ENCODE results near the gene SLITRK3. TPM values are rescaled to one million over a fixed set of nuclear protein-coding genes. Genes with fewer than 3 reads are reported as not detected.

The SLITRK3 gene
- total RNA-seq, 1 donor from 2014 or later = not detected

DNA sequence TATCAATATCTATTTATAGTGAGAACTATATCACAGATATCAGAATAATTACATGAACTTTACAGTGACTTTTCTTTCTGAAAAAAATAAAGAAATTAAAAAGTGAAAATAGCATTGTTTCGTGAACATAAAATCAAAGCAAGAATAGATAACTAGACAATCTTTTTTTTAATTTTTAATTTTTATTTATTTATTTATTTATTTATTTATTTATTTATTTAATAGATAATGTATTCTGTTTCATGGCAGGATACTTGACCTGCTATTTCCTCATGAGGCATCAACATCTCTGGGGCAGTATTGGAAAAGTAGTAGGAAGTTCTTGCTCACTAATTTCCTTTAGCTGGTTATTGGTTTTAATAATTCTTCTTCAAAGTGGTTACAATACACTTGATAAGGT, 33.3 kb downstream of the SLITRK3 start:
- no peaks in the 10 kb centered on the region for H3K36me3 Mint-ChIP-seq (ENCODE audit: low read depth)

GRCh38 chr3:165159760-165160421, 36.3 kb downstream of the SLITRK3 start:
- no peaks in the 10 kb centered on the region for H3K9me3 Mint-ChIP-seq (ENCODE audit: low read depth)
- TF ChIP-seq, protein P1, sequence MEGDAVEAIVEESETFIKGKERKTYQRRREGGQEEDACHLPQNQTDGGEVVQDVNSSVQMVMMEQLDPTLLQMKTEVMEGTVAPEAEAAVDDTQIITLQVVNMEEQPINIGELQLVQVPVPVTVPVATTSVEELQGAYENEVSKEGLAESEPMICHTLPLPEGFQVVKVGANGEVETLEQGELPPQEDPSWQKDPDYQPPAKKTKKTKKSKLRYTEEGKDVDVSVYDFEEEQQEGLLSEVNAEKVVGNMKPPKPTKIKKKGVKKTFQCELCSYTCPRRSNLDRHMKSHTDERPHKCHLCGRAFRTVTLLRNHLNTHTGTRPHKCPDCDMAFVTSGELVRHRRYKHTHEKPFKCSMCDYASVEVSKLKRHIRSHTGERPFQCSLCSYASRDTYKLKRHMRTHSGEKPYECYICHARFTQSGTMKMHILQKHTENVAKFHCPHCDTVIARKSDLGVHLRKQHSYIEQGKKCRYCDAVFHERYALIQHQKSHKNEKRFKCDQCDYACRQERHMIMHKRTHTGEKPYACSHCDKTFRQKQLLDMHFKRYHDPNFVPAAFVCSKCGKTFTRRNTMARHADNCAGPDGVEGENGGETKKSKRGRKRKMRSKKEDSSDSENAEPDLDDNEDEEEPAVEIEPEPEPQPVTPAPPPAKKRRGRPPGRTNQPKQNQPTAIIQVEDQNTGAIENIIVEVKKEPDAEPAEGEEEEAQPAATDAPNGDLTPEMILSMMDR (IDR thresholded peaks at IDR 0.05) = no peak
- H3K27ac Mint-ChIP-seq (ENCODE audit: unreplicated experiment) = no peak overlapping the region
- H3K36me3 Mint-ChIP-seq (ENCODE audit: low read depth) = no peaks in the 10 kb centered on the region
- no peak for DNase-seq (ENCODE audit: low spot score)
- peaks cover 2% of the 10 kb centered on the region for H3K27me3 Mint-ChIP-seq (ENCODE audit: low read depth)
- H3K4me3 Mint-ChIP-seq (ENCODE audit: unreplicated experiment) = no peak overlapping the region
- H3K4me1 Mint-ChIP-seq (ENCODE audit: low read depth) = no peaks in the 10 kb centered on the region

More for the DNA sequence above, 33.3 kb downstream of the SLITRK3 start:
- Mint-ChIP-seq H3K27me3 (ENCODE audit: low read depth) (peaks cover 6% of the 10 kb centered on the region), H3K4me3 (ENCODE audit: unreplicated experiment) (no peak overlapping the region), H3K4me1 (ENCODE audit: low read depth) (no peaks in the 10 kb centered on the region), H3K27ac (ENCODE audit: unreplicated experiment) (no peak overlapping the region), H3K9me3 (ENCODE audit: low read depth) (no peaks in the 10 kb centered on the region)
- TF ChIP-seq, protein P1 (IDR thresholded peaks at IDR 0.05) = no peak
- DNase-seq (ENCODE audit: low spot score) = no peak

GRCh38 chr3:165158011-165158410, 38.2 kb downstream of the SLITRK3 start:
- H3K36me3 Mint-ChIP-seq (ENCODE audit: low read depth) = no peaks in the 10 kb centered on the region
- H3K27ac Mint-ChIP-seq (ENCODE audit: unreplicated experiment) = no peak overlapping the region
- DNase-seq (ENCODE audit: low spot score) = no peak
- no peaks in the 10 kb centered on the region for H3K9me3 Mint-ChIP-seq (ENCODE audit: low read depth)
- H3K4me1 Mint-ChIP-seq (ENCODE audit: low read depth) = no peaks in the 10 kb centered on the region
- no peak overlapping the region for H3K4me3 Mint-ChIP-seq (ENCODE audit: unreplicated experiment)
- TF ChIP-seq, protein P1 (IDR thresholded peaks at IDR 0.05) = no peak
- H3K27me3 Mint-ChIP-seq (ENCODE audit: low read depth) = peaks cover 4% of the 10 kb centered on the region

DNA sequence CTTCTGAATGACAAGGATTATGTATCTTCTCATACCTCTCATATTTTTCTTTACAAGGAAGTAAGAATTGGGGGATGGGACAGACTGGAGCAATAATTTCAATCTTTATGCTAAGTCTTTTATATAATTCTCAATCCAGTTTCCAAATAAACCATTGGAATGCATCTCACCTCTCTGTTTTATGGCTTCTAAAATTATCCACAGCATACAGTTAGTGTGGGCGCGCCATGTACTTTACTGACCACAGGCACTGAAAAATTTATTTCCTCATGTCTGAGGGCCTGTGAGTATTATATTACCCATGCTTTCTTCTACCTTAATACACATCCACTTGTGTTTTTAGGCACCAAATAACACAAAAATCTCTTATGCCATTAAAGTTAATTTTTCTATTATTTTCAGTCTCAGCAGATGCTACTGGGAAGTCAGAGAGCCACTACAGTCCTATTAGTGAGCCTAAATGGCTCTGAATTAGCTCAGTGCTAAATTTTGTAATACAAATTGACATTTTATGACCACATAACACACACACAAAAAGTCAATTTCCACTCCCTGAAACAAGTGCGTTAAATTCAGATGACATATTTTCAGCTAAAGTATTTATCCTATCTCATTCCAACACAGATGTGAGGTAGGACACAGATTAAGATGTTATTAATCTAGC, 39.3 kb downstream of the SLITRK3 start:
- Mint-ChIP-seq H3K4me1 (ENCODE audit: low read depth) (no peaks in the 10 kb centered on the region), H3K4me3 (ENCODE audit: unreplicated experiment) (no peak overlapping the region), H3K27ac (ENCODE audit: unreplicated experiment) (no peak overlapping the region), H3K9me3 (ENCODE audit: low read depth) (no peaks in the 10 kb centered on the region), H3K27me3 (ENCODE audit: low read depth) (peaks cover 4% of the 10 kb centered on the region), H3K36me3 (ENCODE audit: low read depth) (no peaks in the 10 kb centered on the region)
- DNase-seq (ENCODE audit: low spot score) = no peak
- TF ChIP-seq, protein P1 (IDR thresholded peaks at IDR 0.05) = no peak

- TF ChIP-seq, protein P1 (IDR thresholded peaks at IDR 0.05) = no peak
- H3K4me3 Mint-ChIP-seq (ENCODE audit: unreplicated experiment) = no peak overlapping the region
These were observed 47.2 kb downstream of the SLITRK3 start for GRCh38 chr3:165148876-165149441.

More at GRCh38 chr3:165148876-165149441, 47.2 kb downstream of the SLITRK3 start:
- H3K36me3 Mint-ChIP-seq (ENCODE audit: low read depth) = no peaks in the 10 kb centered on the region
- H3K4me1 Mint-ChIP-seq (ENCODE audit: low read depth) = no peaks in the 10 kb centered on the region
- peaks cover 16% of the 10 kb centered on the region for H3K27me3 Mint-ChIP-seq (ENCODE audit: low read depth)
- no peaks in the 10 kb centered on the region for H3K9me3 Mint-ChIP-seq (ENCODE audit: low read depth)
- no peak for DNase-seq (ENCODE audit: low spot score)
- H3K27ac Mint-ChIP-seq (ENCODE audit: unreplicated experiment) = no peak overlapping the region

Data from chondrocyte (in vitro differentiated cells).